Measurements from ENCODE around the gene ATRNL1.

The ATRNL1 gene

DNA sequence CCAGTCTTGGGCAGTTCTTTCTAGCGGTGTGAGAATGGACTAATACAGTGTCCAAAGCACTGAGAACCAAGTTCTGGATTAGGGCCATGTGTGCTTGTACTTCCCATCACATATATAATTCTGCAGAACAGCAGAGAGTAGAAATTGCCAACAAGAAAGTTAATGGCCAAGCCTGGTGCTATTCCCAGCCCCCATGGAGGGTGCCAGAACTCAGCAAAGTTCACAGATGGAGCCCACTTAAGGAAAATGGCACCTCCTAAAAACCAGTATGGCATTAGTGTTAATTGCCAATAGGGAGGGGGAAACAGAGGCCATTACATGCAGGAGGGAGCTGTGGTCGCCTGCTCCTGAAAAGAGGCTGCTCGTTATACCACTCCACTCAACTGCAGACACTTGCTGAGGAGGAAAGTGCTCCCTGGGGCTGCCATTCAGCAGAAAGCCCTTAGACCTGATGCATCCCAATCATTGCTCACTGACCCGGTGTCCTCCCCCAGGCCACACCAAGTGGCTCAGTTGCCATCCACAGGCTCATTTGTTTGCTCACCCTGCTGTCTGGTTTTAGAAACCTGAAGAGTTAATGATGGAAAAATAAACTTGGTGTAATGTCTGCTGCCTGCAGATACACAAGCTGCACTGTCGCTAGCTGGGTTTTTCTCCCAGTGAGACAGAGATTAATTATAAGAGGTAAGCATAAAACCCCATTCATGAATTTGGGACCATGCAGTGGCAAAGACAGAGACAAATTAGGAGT is 899.2 kb downstream of the ATRNL1 start:
- peaks cover 2 to 3% of the 10 kb centered on the region in 2 experiments for H3K4me1 ChIP-seq (ENCODE audit: control insufficient read depth in 1 of 2, insufficient read depth in 2 of 2, low read length in 2 of 2)
- H2BK12ac ChIP-seq (ENCODE audit: low read length): no peak overlapping the region
- no peaks in the 10 kb centered on the region for H3K36me3 ChIP-seq (ENCODE audit: control insufficient read depth in 1 of 2, insufficient read depth in 2 of 2, low read length in 2 of 2)
- H3K9me3 ChIP-seq (ENCODE audit: insufficient read depth, low read depth, low read length): peaks cover 2% of the 10 kb centered on the region
- H3K79me2 ChIP-seq (ENCODE audit: control insufficient read depth, insufficient read depth, low read length, poor library complexity): no peaks in the 10 kb centered on the region
- no peak overlapping the region for H3K14ac ChIP-seq (ENCODE audit: low read length)
- no peaks in the 10 kb centered on the region for H3K79me1 ChIP-seq (ENCODE audit: low read length)
- H4K91ac ChIP-seq (ENCODE audit: low read depth, low read length): no peak overlapping the region
- WGBS (ENCODE audit: extremely low coverage, insufficient coverage, insufficient read length): no CpG with 5 or more reads among the region's 5 CpGs
- no peak overlapping the region for H3K4me2 ChIP-seq (ENCODE audit: low read length)
- no peak overlapping the region for H3K18ac ChIP-seq (ENCODE audit: low read length)
- no peak overlapping the region for H3K4ac ChIP-seq (ENCODE audit: low read depth, low read length)
- no peak overlapping the region for H3K23ac ChIP-seq (ENCODE audit: low read length)
- DNase-seq: no peak
- H4K12ac ChIP-seq (ENCODE audit: low read depth, low read length): no peak overlapping the region
- no peak overlapping the region for H3K27ac ChIP-seq (ENCODE audit: low read depth, low read length)
- no peak overlapping the region for H2BK120ac ChIP-seq (ENCODE audit: insufficient read depth, low read length, poor library complexity)
- H3K4me3 ChIP-seq (ENCODE audit: low read depth, low read length): no peak overlapping the region
- no peak overlapping the region for H3K9ac ChIP-seq (ENCODE audit: low read length)
- H4K8ac ChIP-seq (ENCODE audit: low read depth, low read length): no peak overlapping the region
- H3K27me3 ChIP-seq (ENCODE audit: insufficient read depth, low read length): no peaks in the 10 kb centered on the region
- H2AFZ ChIP-seq (ENCODE audit: insufficient read depth, low read length, poor library complexity): no peak overlapping the region
- no peak overlapping the region for H2AK5ac ChIP-seq (ENCODE audit: low read length)
- H2BK5ac ChIP-seq (ENCODE audit: low read depth, low read length, poor library complexity): no peak overlapping the region

DNA sequence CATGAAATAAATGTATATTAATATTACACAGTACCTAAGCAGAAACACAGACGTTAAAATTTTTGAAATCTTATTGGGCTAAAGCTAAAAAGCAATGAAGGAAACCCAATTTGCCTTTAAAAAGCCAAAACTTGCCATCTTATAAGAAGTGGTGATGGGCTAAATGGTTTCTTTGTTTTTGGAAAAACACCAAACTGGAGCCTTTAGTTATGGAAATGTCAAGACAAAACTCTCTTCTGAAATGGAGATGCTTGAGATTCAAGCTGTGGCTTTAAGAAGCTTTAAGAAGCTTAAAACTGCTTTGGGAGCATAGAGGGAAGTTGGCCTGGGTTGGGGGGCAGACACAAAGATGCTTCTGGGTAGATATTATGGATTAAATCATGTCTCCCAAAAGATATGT is 902.9 kb downstream of the ATRNL1 start:
- no peak overlapping the region for H3K9ac ChIP-seq (ENCODE audit: low read length)
- WGBS (ENCODE audit: extremely low coverage, insufficient coverage, insufficient read length): no CpG with 5 or more reads among the region's 1 CpG

DNA sequence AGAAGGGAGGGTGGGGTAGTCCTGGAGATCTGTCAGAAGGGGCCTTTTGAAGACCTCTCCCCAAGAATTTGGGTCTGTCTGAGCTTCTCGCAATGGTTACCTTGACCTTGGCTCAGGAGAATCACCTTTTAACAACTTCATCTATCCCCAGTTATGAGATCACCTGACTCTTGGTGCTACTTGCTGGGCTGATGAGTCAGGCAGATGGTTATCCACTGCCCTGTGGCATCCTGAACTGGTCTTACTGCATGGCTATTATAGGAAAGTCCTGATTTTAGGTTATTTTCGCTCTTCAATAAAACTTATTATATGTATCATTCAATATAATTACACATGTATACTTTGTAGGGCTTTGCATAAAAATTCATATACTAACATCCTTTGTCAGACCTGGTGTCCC is 905.1 kb downstream of the ATRNL1 start:
- no peak overlapping the region for H4K91ac ChIP-seq (ENCODE audit: low read depth, low read length)
- H3K9ac ChIP-seq (ENCODE audit: low read length): no peak overlapping the region
- peaks cover 6% of the 10 kb centered on the region for H3K9me3 ChIP-seq (ENCODE audit: insufficient read depth, low read depth, low read length)
- H3K36me3 ChIP-seq (ENCODE audit: control insufficient read depth in 1 of 2, insufficient read depth in 2 of 2, low read length in 2 of 2): no peaks in the 10 kb centered on the region
- H3K18ac ChIP-seq (ENCODE audit: low read length): no peak overlapping the region
- WGBS (ENCODE audit: extremely low coverage, insufficient coverage, insufficient read length): no CpG with 5 or more reads among the region's 2 CpGs
- no peak overlapping the region for H4K12ac ChIP-seq (ENCODE audit: low read depth, low read length)
- no peak overlapping the region for H3K27ac ChIP-seq (ENCODE audit: low read depth, low read length)
- no peak overlapping the region for H2BK120ac ChIP-seq (ENCODE audit: insufficient read depth, low read length, poor library complexity)
- no peak overlapping the region for H2AFZ ChIP-seq (ENCODE audit: insufficient read depth, low read length, poor library complexity)
- H3K27me3 ChIP-seq (ENCODE audit: insufficient read depth, low read length): no peaks in the 10 kb centered on the region
- peaks cover 4 to 10% of the 10 kb centered on the region in 2 experiments for H3K4me1 ChIP-seq (ENCODE audit: control insufficient read depth in 1 of 2, insufficient read depth in 2 of 2, low read length in 2 of 2)
- H2BK12ac ChIP-seq (ENCODE audit: low read length): no peak overlapping the region
- H3K4me2 ChIP-seq (ENCODE audit: low read length): no peak overlapping the region
- no peaks in the 10 kb centered on the region for H3K79me1 ChIP-seq (ENCODE audit: low read length)
- no peak overlapping the region for H2AK5ac ChIP-seq (ENCODE audit: low read length)
- no peak overlapping the region for H2BK5ac ChIP-seq (ENCODE audit: low read depth, low read length, poor library complexity)
- H3K14ac ChIP-seq (ENCODE audit: low read length): no peak overlapping the region
- DNase-seq: peak; percentile 52 to 66
- H3K79me2 ChIP-seq (ENCODE audit: control insufficient read depth, insufficient read depth, low read length, poor library complexity): no peaks in the 10 kb centered on the region
- H3K23ac ChIP-seq (ENCODE audit: low read length): no peak overlapping the region
- H3K4me3 ChIP-seq (ENCODE audit: low read depth, low read length): no peak overlapping the region
- no peak overlapping the region for H3K4ac ChIP-seq (ENCODE audit: low read depth, low read length)
- no peak overlapping the region for H4K8ac ChIP-seq (ENCODE audit: low read depth, low read length)

More for the DNA sequence above, 902.9 kb downstream of the ATRNL1 start:
- H3K14ac ChIP-seq (ENCODE audit: low read length): no peak overlapping the region
- H3K4me1 ChIP-seq (ENCODE audit: control insufficient read depth in 1 of 2, insufficient read depth in 2 of 2, low read length in 2 of 2): peaks cover 4 to 10% of the 10 kb centered on the region in 2 experiments
- no peak overlapping the region for H3K4me2 ChIP-seq (ENCODE audit: low read length)
- H3K79me2 ChIP-seq (ENCODE audit: control insufficient read depth, insufficient read depth, low read length, poor library complexity): no peaks in the 10 kb centered on the region
- H2AFZ ChIP-seq (ENCODE audit: insufficient read depth, low read length, poor library complexity): no peak overlapping the region
- DNase-seq: no peak
- no peaks in the 10 kb centered on the region for H3K36me3 ChIP-seq (ENCODE audit: control insufficient read depth in 1 of 2, insufficient read depth in 2 of 2, low read length in 2 of 2)
- H2BK5ac ChIP-seq (ENCODE audit: low read depth, low read length, poor library complexity): no peak overlapping the region
- H4K12ac ChIP-seq (ENCODE audit: low read depth, low read length): no peak overlapping the region
- no peak overlapping the region for H2BK120ac ChIP-seq (ENCODE audit: insufficient read depth, low read length, poor library complexity)
- H3K4me3 ChIP-seq (ENCODE audit: low read depth, low read length): no peak overlapping the region
- no peak overlapping the region for H2AK5ac ChIP-seq (ENCODE audit: low read length)
- H3K79me1 ChIP-seq (ENCODE audit: low read length): no peaks in the 10 kb centered on the region
- no peak overlapping the region for H3K23ac ChIP-seq (ENCODE audit: low read length)
- no peaks in the 10 kb centered on the region for H3K27me3 ChIP-seq (ENCODE audit: insufficient read depth, low read length)
- no peak overlapping the region for H4K8ac ChIP-seq (ENCODE audit: low read depth, low read length)
- H3K9me3 ChIP-seq (ENCODE audit: insufficient read depth, low read depth, low read length): peaks cover 6% of the 10 kb centered on the region
- H3K27ac ChIP-seq (ENCODE audit: low read depth, low read length): no peak overlapping the region
- H3K18ac ChIP-seq (ENCODE audit: low read length): no peak overlapping the region
- H4K91ac ChIP-seq (ENCODE audit: low read depth, low read length): no peak overlapping the region
- H3K4ac ChIP-seq (ENCODE audit: low read depth, low read length): no peak overlapping the region
- H2BK12ac ChIP-seq (ENCODE audit: low read length): no peak overlapping the region

All from trophoblast cell (in vitro differentiated cells and primary cell).